ENCODE results near the gene ADARB1. TPM values are rescaled to one million over a fixed set of nuclear protein-coding genes. Genes with fewer than 3 reads are reported as not detected.

Gene ADARB1
- total and polyA plus RNA-seq, 9 of the 15 experiments (the other 6 are each of a cell fraction or from before 2014, with no cell fraction given): 6.7 to 16.0 (median 8.3) TPM

GRCh38 chr21:45110873-45111624 lies 36.7 kb downstream of the ADARB1 start (continued):
- peak; percentile 54; the same call in 1 of the 2 replicates for TF ChIP-seq MGA (IDR thresholded peaks at IDR 0.05)
- no peak for TF ChIP-seq ZNF79 (CRISPR knock-in tag; IDR thresholded peaks at IDR 0.05; ENCODE audit: low read depth)
- TF ChIP-seq ZSCAN32 (CRISPR knock-in tag; IDR thresholded peaks at IDR 0.05): no peak
- 0 out of 2 replicates have a peak, but pooled peaks have one; percentile 47 for TF ChIP-seq MAX (CRISPR knock-in tag; IDR thresholded peaks at IDR 0.05)
- no peak for TF ChIP-seq TAF1 (IDR thresholded peaks at IDR 0.05; ENCODE audit: control insufficient read depth, extremely low read depth, insufficient read depth, low read length, severe bottlenecking)
- peak; percentile 50; the same call in 1 of the 2 replicates for TF ChIP-seq ZNF143 (CRISPR knock-in tag; IDR thresholded peaks at IDR 0.05)
- TF ChIP-seq ZEB2 (IDR thresholded peaks at IDR 0.05): 0 out of 2 replicates have a peak, but pooled peaks have one; percentile 36
- TF ChIP-seq RNF2 (IDR thresholded peaks at IDR 0.05): peak; percentile 27; the same call in 1 of the 2 replicates
- TF ChIP-seq TRIM24 (IDR thresholded peaks at IDR 0.05): peak; percentile 15 to 16; a peak in 1 of 4 replicates
- TF ChIP-seq L3MBTL2 (IDR thresholded peaks at IDR 0.05): peak; percentile 38; the same call in 1 of the 2 replicates
- TF ChIP-seq NR2C1 (IDR thresholded peaks at IDR 0.05): peak; percentile 77
- TF ChIP-seq NR2C1 (tag; IDR thresholded peaks at IDR 0.05): peak; percentile 86
- TF ChIP-seq MYC (IDR thresholded peaks at IDR 0.05; ENCODE audit: low read depth, low read length): no peak
- TF ChIP-seq MYC (CRISPR knock-in tag; IDR thresholded peaks at IDR 0.05; ENCODE audit: borderline replicate concordance, low read depth): no peak
- peak; percentile 85 for TF ChIP-seq ETV1 (tag; conservative IDR thresholded peaks at IDR 0.05; ENCODE audit: low read depth)
- TF ChIP-seq NFE2 (IDR thresholded peaks at IDR 0.05; ENCODE audit: low read depth): peak; percentile 10; the same call in 1 of the 2 replicates
- TF ChIP-seq ELF4 (CRISPR knock-in tag; IDR thresholded peaks at IDR 0.05): no peak
- no peak for TF ChIP-seq DACH1 (IDR thresholded peaks at IDR 0.05; ENCODE audit: partially characterized antibody)
- TF ChIP-seq THRAP3 (IDR thresholded peaks at IDR 0.05; ENCODE audit: borderline replicate concordance): no peak

All from K562 (cell line).